GM19455 (cell line): ENCODE results near the gene MON2.

Experiments used
- ATAC-seq: cut with Tn5 transposase; IDR thresholded peaks from one replicate; pipeline ENCODE4 v1.9.1; 2021; ENCODE audit not compliant: unreplicated experiment

MON2 gene

GRCh38 chr12:62604373-62604772 is 137.7 kb downstream of the MON2 start:
- ATAC-seq, result no peak

- no peak for ATAC-seq
Measured at GRCh38 chr12:62604871-62605270, 138.2 kb downstream of the MON2 start.

- no peak for ATAC-seq
Measured at GRCh38 chr12:62605981-62606380, 139.4 kb downstream of the MON2 start.

GRCh38 chr12:62606654-62607053 is 140.0 kb downstream of the MON2 start:
- ATAC-seq, result no peak

GRCh38 chr12:62613081-62613480 is 146.5 kb downstream of the MON2 start:
- no peak for ATAC-seq

GRCh38 chr12:62618319-62618718 is 151.7 kb downstream of the MON2 start:
- no peak for ATAC-seq

GRCh38 chr12:62618930-62619329 is 152.3 kb downstream of the MON2 start:
- ATAC-seq, result no peak

GRCh38 chr12:62621101-62621638 is 154.5 kb downstream of the MON2 start:
- ATAC-seq, result no peak

GRCh38 chr12:62622177-62622576 is 155.6 kb downstream of the MON2 start:
- no peak for ATAC-seq

- ATAC-seq, result no peak
Measured at GRCh38 chr12:62625228-62625627, 158.6 kb downstream of the MON2 start.

- no peak for ATAC-seq
Measured at GRCh38 chr12:62627181-62627580, 160.6 kb downstream of the MON2 start.

- ATAC-seq, result no peak
Measured at GRCh38 chr12:62629413-62629812, 162.8 kb downstream of the MON2 start.

GRCh38 chr12:62629971-62630739 is 163.5 kb downstream of the MON2 start:
- no peak for ATAC-seq

GRCh38 chr12:62631471-62632410 is 165.1 kb downstream of the MON2 start:
- ATAC-seq, result peak; percentile 54

- ATAC-seq, result peak; percentile 43
Measured at GRCh38 chr12:62632411-62632918, 165.8 kb downstream of the MON2 start.

GRCh38 chr12:62635649-62636048 is 169.0 kb downstream of the MON2 start:
- no peak for ATAC-seq

- ATAC-seq, result no peak
Measured at GRCh38 chr12:62637679-62638078, 171.1 kb downstream of the MON2 start.

GRCh38 chr12:62640910-62641448 is 174.4 kb downstream of the MON2 start:
- ATAC-seq, result peak; percentile 91

GRCh38 chr12:62642486-62642885 is 175.9 kb downstream of the MON2 start:
- no peak for ATAC-seq

- ATAC-seq, result no peak
Measured at GRCh38 chr12:62643486-62643885, 176.9 kb downstream of the MON2 start.

GRCh38 chr12:62646566-62646965 is 179.9 kb downstream of the MON2 start:
- no peak for ATAC-seq
